ENCODE data around the gene UBE2L3.
"Not testable (repeated sequence)": the region's sequence is repeated elsewhere in the genome, so short reads cannot be mapped to it uniquely, and the experiment has no call there.

The UBE2L3 gene

GRCh38 chr22:21573293-21573734 lies 5.8 kb downstream of the UBE2L3 start:
- no peak for DNase-seq

- DNase-seq = no peak
Observed at GRCh38 chr22:21573750-21574494, 6.4 kb downstream of the UBE2L3 start.

- no peak for DNase-seq
Observed at GRCh38 chr22:21579474-21579851, 11.9 kb downstream of the UBE2L3 start.

GRCh38 chr22:21580623-21581007 lies 13.1 kb downstream of the UBE2L3 start:
- not testable (repeated sequence) for DNase-seq

GRCh38 chr22:21581009-21581713 lies 13.6 kb downstream of the UBE2L3 start:
- DNase-seq = not testable (repeated sequence)

- DNase-seq = no peak
Observed at GRCh38 chr22:21582801-21583740, 15.6 kb downstream of the UBE2L3 start.

GRCh38 chr22:21585389-21585788 lies 17.9 kb downstream of the UBE2L3 start:
- no peak for DNase-seq

- DNase-seq = no peak
Observed at GRCh38 chr22:21587803-21588611, 20.5 kb downstream of the UBE2L3 start.

- no peak for DNase-seq
Observed at GRCh38 chr22:21589396-21589795, 21.9 kb downstream of the UBE2L3 start.

- DNase-seq = no peak
Observed at GRCh38 chr22:21590809-21591641, 23.5 kb downstream of the UBE2L3 start.

GRCh38 chr22:21591695-21592094 lies 24.2 kb downstream of the UBE2L3 start:
- no peak for DNase-seq

- DNase-seq = no peak
Observed at GRCh38 chr22:21592422-21592821, 24.9 kb downstream of the UBE2L3 start.

GRCh38 chr22:21593406-21594232 lies 26.1 kb downstream of the UBE2L3 start:
- DNase-seq = no peak

- DNase-seq = no peak
Observed at GRCh38 chr22:21594865-21595452, 27.4 kb downstream of the UBE2L3 start.

- not testable (repeated sequence) for DNase-seq
Observed at GRCh38 chr22:21596356-21597135, 29.0 kb downstream of the UBE2L3 start.

- DNase-seq = no peak
Observed at GRCh38 chr22:21598302-21598701, 30.8 kb downstream of the UBE2L3 start.

- DNase-seq = no peak
Observed at GRCh38 chr22:21599053-21599893, 31.8 kb downstream of the UBE2L3 start.

- no peak for DNase-seq
Observed at GRCh38 chr22:21602579-21602978, 35.1 kb downstream of the UBE2L3 start.

All from activated CD4-positive, alpha-beta T cell treated with anti-CD3 and anti-CD28 coated beads for 1 hour (primary cell).